Measurements from ENCODE around the gene TMEM45A.

The TMEM45A gene

GRCh38 chr3:100560426-100560825 lies 68.0 kb downstream of the TMEM45A start:
- no peak for TF ChIP-seq CTCF (IDR thresholded peaks at IDR 0.05)

GRCh38 chr3:100561459-100562158 lies 69.2 kb downstream of the TMEM45A start:
- TF ChIP-seq CTCF (IDR thresholded peaks at IDR 0.05) = no peak

GRCh38 chr3:100562224-100562857 lies 69.9 kb downstream of the TMEM45A start:
- no peak for TF ChIP-seq CTCF (IDR thresholded peaks at IDR 0.05)

- no peak for TF ChIP-seq CTCF (IDR thresholded peaks at IDR 0.05)
These were observed 70.8 kb downstream of the TMEM45A start for GRCh38 chr3:100563228-100563627.

GRCh38 chr3:100563652-100564211 lies 71.3 kb downstream of the TMEM45A start:
- no peak for TF ChIP-seq CTCF (IDR thresholded peaks at IDR 0.05)

- TF ChIP-seq CTCF (IDR thresholded peaks at IDR 0.05) = no peak
These were observed 78.4 kb downstream of the TMEM45A start for GRCh38 chr3:100570811-100571210.

- TF ChIP-seq CTCF (IDR thresholded peaks at IDR 0.05) = no peak
These were observed 82.1 kb downstream of the TMEM45A start for GRCh38 chr3:100574536-100574935.

All from LNCAP (cell line).